Esophagus muscularis mucosa (tissue), 4 donors: ENCODE data around the gene SEC61B.

Experiments
- EP300 ChIP-seq: sonication (generic); formaldehyde crosslinking; IDR thresholded peaks from one replicate; pipeline ENCODE4 v1.6.1; 2017; ENCODE audit warnings: antibody characterized with exemption
- POLR2A ChIP-seq: fragments of 450-650 bp; IDR thresholded peaks from one replicate; pipeline ENCODE4 v1.6.1; 2017; ENCODE audit warnings: antibody characterized with exemption, moderate library complexity, mild to moderate bottlenecking, low read depth
- TF ChIP-seq, protein P1 (sequence below), 3 experiments: fragments of 200-600 bp in 2 of 3; fragments of 450-650 bp in 1 of 3; sonication (generic) in 2 of 3; IDR thresholded peaks; one replicate each; pipeline ENCODE4 v1.5.1; 2017 to 2019; ENCODE audit warnings: antibody characterized with exemption in 3 of 3, mild to moderate bottlenecking in 2 of 3, moderate library complexity in 1 of 3

GRCh38 chr9:99199938-99200539 lies 22.0 kb upstream of the SEC61B start:
- TF ChIP-seq, protein P1, sequence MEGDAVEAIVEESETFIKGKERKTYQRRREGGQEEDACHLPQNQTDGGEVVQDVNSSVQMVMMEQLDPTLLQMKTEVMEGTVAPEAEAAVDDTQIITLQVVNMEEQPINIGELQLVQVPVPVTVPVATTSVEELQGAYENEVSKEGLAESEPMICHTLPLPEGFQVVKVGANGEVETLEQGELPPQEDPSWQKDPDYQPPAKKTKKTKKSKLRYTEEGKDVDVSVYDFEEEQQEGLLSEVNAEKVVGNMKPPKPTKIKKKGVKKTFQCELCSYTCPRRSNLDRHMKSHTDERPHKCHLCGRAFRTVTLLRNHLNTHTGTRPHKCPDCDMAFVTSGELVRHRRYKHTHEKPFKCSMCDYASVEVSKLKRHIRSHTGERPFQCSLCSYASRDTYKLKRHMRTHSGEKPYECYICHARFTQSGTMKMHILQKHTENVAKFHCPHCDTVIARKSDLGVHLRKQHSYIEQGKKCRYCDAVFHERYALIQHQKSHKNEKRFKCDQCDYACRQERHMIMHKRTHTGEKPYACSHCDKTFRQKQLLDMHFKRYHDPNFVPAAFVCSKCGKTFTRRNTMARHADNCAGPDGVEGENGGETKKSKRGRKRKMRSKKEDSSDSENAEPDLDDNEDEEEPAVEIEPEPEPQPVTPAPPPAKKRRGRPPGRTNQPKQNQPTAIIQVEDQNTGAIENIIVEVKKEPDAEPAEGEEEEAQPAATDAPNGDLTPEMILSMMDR (IDR thresholded peaks at IDR 0.05), result no peak
- no peak for TF ChIP-seq POLR2A
- TF ChIP-seq EP300, result no peak
